ENCODE results near the gene RNF212B. TPM values are rescaled to one million over a fixed set of nuclear protein-coding genes. Genes with fewer than 3 reads are reported as not detected.
"Not testable (repeated sequence)": the region's sequence is repeated elsewhere in the genome, so short reads cannot be mapped to it uniquely, and the experiment has no call there.

The RNF212B gene
- total and polyA plus RNA-seq, 5 donors from 2014 or later, result not detected

DNA sequence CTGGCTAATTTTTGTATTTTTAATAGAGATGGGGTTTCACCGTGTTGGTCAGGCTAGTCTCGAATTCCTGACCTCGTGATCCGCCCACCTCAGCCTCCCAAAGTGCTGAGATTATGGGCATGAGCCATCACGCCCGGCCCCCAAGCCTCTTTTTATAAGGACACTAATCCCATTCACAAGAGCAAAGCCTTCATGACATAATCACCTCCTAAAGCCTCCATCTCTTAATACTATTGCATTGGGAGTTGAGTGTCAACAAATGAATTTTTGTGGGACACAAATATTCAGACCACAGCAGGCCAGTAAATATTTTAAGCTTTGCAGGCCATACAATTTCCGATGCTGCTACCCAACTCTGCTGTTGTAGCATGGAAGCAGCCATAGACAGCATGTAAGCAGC, 10.9 kb downstream of the RNF212B start:
- Histone ChIP-seq H3K27ac (ENCODE audit: insufficient read depth, low read length, poor library complexity, severe bottlenecking) (no peak overlapping the region), H3K27me3 (ENCODE audit: control insufficient read depth, insufficient read depth, low read length) (peaks cover 2% of the 10 kb centered on the region), H3K4me1 (ENCODE audit: control insufficient read depth, insufficient read depth, low read length, poor library complexity, severe bottlenecking) (no peaks in the 10 kb centered on the region), H3K4me3 (ENCODE audit: low read depth, low read length) (no peak overlapping the region), H3K9me3 (ENCODE audit: control insufficient read depth in 2 of 2, low read length in 2 of 2) (no peaks in the 10 kb centered on the region), H3K36me3 (ENCODE audit: control insufficient read depth, insufficient read depth, low read length) (no peaks in the 10 kb centered on the region)
- no peak overlapping the region for H3K27ac Mint-ChIP-seq
- no peaks in the 10 kb centered on the region for H3K9me3 Mint-ChIP-seq
- H3K4me3 Mint-ChIP-seq, result no peak overlapping the region
- H3K27me3 Mint-ChIP-seq, result peaks cover 34% of the 10 kb centered on the region
- H3K4me1 Mint-ChIP-seq, result no peaks in the 10 kb centered on the region
- no peaks in the 10 kb centered on the region for H3K36me3 Mint-ChIP-seq
- ATAC-seq (ENCODE audit: low read depth in 2 of 2) (no peak), DNase-seq (no peak)

DNA sequence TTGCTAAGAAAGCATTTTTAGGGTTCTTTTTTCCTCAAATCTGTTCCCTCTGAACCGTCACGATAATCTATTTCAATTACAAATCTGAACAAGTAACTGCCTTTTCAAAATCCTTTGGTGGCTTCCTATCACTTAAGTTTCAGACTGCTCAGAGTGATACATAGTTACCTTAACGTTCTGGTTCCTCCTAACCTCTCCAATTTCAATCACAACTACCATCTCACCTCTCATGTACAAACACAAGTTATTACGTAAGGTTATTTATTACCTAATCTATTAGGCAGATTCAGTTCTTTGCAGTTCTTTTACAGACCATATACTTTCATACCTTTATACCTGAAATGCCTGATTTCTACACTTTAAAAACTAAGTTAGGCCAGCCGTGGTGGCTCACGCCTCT, 12.1 kb downstream of the RNF212B start:
- H3K27me3 Mint-ChIP-seq, result peaks cover 34% of the 10 kb centered on the region
- Histone ChIP-seq H3K27ac (ENCODE audit: insufficient read depth, low read length, poor library complexity, severe bottlenecking) (no peak overlapping the region), H3K9me3 (ENCODE audit: control insufficient read depth in 2 of 2, low read length in 2 of 2) (no peaks in the 10 kb centered on the region), H3K27me3 (ENCODE audit: control insufficient read depth, insufficient read depth, low read length) (peaks cover 2% of the 10 kb centered on the region), H3K4me1 (ENCODE audit: control insufficient read depth, insufficient read depth, low read length, poor library complexity, severe bottlenecking) (no peaks in the 10 kb centered on the region), H3K36me3 (ENCODE audit: control insufficient read depth, insufficient read depth, low read length) (no peaks in the 10 kb centered on the region), H3K4me3 (ENCODE audit: low read depth, low read length) (no peak overlapping the region)
- no peak for DNase-seq
- no peak overlapping the region for H3K4me3 Mint-ChIP-seq
- no peaks in the 10 kb centered on the region for H3K9me3 Mint-ChIP-seq
- H3K36me3 Mint-ChIP-seq, result no peaks in the 10 kb centered on the region
- no peaks in the 10 kb centered on the region for H3K4me1 Mint-ChIP-seq
- no peak for ATAC-seq (ENCODE audit: low read depth in 2 of 2)
- H3K27ac Mint-ChIP-seq, result no peak overlapping the region

DNA sequence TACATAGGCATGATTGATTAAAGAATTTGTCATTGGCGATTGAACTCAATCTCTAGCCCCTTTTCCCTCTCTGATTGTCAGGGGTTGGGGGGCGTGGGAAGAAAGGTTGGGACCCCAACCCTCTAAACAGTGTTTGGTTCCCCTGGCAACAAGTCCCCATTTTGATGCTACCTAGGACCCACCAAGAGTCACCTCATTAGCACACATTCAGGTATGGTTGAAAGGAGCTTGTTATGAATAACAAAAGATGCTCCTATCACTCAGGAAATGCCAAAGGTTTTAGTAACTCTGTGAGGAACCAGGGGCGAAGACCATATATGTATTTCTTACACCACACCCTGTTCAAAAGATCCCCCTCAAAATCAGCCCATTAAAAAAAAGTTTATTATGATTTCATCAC, 14.3 kb downstream of the RNF212B start:
- Histone ChIP-seq H3K27me3 (ENCODE audit: control insufficient read depth, insufficient read depth, low read length) (peaks cover 4% of the 10 kb centered on the region), H3K4me3 (ENCODE audit: low read depth, low read length) (no peak overlapping the region), H3K36me3 (ENCODE audit: control insufficient read depth, insufficient read depth, low read length) (no peaks in the 10 kb centered on the region), H3K9me3 (ENCODE audit: control insufficient read depth in 2 of 2, low read length in 2 of 2) (no peaks in the 10 kb centered on the region), H3K27ac (ENCODE audit: insufficient read depth, low read length, poor library complexity, severe bottlenecking) (no peak overlapping the region), H3K4me1 (ENCODE audit: control insufficient read depth, insufficient read depth, low read length, poor library complexity, severe bottlenecking) (no peaks in the 10 kb centered on the region)
- no peaks in the 10 kb centered on the region for H3K9me3 Mint-ChIP-seq
- no peak for ATAC-seq (ENCODE audit: low read depth in 2 of 2)
- H3K27me3 Mint-ChIP-seq, result peaks cover 27% of the 10 kb centered on the region
- no peaks in the 10 kb centered on the region for H3K36me3 Mint-ChIP-seq
- no peak overlapping the region for H3K27ac Mint-ChIP-seq
- no peak for DNase-seq
- no peaks in the 10 kb centered on the region for H3K4me1 Mint-ChIP-seq
- H3K4me3 Mint-ChIP-seq, result no peak overlapping the region

DNA sequence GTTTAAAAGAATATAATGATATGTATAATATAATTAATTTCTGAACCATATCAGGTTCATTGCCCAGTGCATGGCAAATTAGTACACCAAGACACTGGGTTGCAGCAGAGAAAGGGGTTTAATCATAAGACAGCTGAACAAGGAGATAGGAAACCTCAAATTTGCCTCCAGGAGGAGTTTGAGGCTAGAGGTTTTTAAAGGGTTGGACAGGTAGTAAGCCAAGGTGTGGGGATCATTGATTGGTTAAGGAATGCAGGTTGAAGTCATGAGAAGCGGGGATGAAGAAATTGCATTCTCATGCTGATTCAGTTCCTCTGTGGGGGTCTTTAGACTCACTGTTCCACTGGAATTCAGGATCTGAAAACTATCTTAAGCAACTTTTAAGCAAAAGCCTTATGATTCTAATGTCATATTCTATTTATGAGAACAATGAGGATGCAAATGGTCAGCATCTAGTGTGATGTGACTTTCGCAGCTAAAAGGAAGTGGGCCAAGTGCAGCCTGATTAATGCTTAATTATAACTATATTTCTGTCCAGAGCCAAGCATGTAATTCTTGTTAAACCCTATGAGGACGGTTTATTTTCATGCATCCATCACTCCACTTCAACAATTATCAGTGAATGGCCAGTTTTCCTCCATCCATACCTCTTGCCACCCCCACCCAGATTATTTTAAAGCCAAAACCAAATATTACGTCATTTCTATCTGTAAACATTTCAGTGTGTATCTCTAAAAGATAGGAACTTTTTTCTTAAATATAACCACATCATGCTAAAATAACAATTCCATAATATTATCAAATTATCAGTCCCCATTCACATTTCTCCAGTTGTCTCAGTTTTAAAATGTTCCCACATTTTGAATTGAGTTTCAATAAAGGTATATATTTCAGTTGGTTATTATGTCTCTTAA, 14.9 kb downstream of the RNF212B start:
- Mint-ChIP-seq H3K9me3 (no peaks in the 10 kb centered on the region), H3K4me1 (no peaks in the 10 kb centered on the region), H3K4me3 (no peak overlapping the region), H3K27ac (no peak overlapping the region), H3K27me3 (peaks cover 30% of the 10 kb centered on the region), H3K36me3 (no peaks in the 10 kb centered on the region)
- ATAC-seq (ENCODE audit: low read depth in 2 of 2) (no peak), DNase-seq (no peak)
- H3K27ac ChIP-seq (ENCODE audit: insufficient read depth, low read length, poor library complexity, severe bottlenecking), result no peak overlapping the region
- peaks cover 4% of the 10 kb centered on the region for H3K27me3 ChIP-seq (ENCODE audit: control insufficient read depth, insufficient read depth, low read length)
- H3K36me3 ChIP-seq (ENCODE audit: control insufficient read depth, insufficient read depth, low read length), result no peaks in the 10 kb centered on the region
- H3K9me3 ChIP-seq (ENCODE audit: control insufficient read depth in 2 of 2, low read length in 2 of 2), result no peaks in the 10 kb centered on the region
- no peaks in the 10 kb centered on the region for H3K4me1 ChIP-seq (ENCODE audit: control insufficient read depth, insufficient read depth, low read length, poor library complexity, severe bottlenecking)
- no peak overlapping the region for H3K4me3 ChIP-seq (ENCODE audit: low read depth, low read length)

DNA sequence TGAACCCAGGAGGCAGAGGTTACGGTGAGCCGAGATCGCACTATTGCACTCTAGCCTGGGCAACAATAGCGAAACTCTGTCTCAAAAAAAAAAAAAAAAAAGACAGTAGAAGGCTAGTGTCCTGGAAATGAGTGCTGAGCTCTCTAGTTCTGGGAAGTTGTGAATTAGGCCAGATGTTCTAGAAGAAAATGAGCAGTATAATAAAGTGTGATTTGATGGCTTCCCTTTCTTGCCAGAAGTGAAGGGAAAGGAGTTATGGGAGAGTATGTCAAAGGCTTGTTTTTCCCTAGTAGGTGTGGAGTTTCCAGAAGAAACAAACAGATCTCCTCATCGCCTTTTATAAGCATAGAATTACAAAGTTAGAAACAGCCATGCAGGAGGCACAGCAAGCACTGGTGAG, 20.5 kb downstream of the RNF212B start:
- H3K36me3 Mint-ChIP-seq, result no peaks in the 10 kb centered on the region
- H3K4me1 Mint-ChIP-seq, result no peaks in the 10 kb centered on the region
- peaks cover 40% of the 10 kb centered on the region for H3K27me3 Mint-ChIP-seq

DNA sequence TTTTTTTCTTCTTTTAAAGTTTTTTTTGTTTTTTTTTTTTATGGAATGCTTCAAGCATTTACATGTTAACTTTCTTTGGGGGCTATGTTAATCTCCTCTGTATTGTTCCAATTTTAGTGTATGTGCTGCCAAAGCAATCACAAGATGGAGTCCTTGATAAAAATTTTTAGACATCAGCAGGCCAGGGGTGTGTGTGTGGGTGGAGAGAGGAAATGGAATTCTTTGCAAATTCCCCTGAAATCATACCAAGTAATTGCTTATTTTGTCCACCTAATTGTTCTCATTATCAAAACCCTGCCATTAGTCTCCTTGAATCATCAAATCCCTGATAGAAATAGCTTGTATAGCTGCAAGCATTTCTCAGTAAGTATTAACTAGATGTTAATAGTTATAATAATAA, 21.7 kb downstream of the RNF212B start:
- Mint-ChIP-seq H3K27ac (no peak overlapping the region), H3K27me3 (peaks cover 46% of the 10 kb centered on the region)
- no peak for ATAC-seq (ENCODE audit: low read depth in 2 of 2)

More for the DNA sequence above, 20.5 kb downstream of the RNF212B start:
- Histone ChIP-seq H3K9me3 (ENCODE audit: control insufficient read depth in 2 of 2, low read length in 2 of 2) (no peaks in the 10 kb centered on the region), H3K4me1 (ENCODE audit: control insufficient read depth, insufficient read depth, low read length, poor library complexity, severe bottlenecking) (no peaks in the 10 kb centered on the region), H3K36me3 (ENCODE audit: control insufficient read depth, insufficient read depth, low read length) (no peaks in the 10 kb centered on the region), H3K4me3 (ENCODE audit: low read depth, low read length) (no peak overlapping the region), H3K27ac (ENCODE audit: insufficient read depth, low read length, poor library complexity, severe bottlenecking) (no peak overlapping the region), H3K27me3 (ENCODE audit: control insufficient read depth, insufficient read depth, low read length) (peaks cover 20% of the 10 kb centered on the region)
- H3K27ac Mint-ChIP-seq, result no peak overlapping the region
- DNase-seq (no peak), ATAC-seq (ENCODE audit: low read depth in 2 of 2) (no peak)
- H3K4me3 Mint-ChIP-seq, result no peak overlapping the region
- no peaks in the 10 kb centered on the region for H3K9me3 Mint-ChIP-seq

DNA sequence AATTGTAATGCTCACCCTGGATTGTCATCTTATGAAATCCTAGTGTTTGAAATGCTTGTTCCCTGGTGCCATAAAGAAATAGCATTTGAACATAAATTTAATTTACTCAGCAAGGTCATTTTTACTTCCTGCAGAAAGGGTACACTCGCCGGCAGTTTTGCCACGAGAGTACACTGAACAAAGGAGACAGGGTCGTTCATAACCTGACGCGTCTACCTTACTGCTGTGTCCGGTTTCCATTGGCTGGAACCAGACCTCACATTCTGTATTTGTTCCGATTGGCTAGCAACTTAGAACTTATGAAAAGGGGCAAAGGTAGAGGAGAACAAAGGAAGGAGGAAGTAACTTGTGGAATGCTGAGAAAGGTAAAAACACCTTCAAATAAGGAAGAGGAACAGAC, 23.1 kb downstream of the RNF212B start:
- H3K9me3 ChIP-seq (ENCODE audit: control insufficient read depth in 2 of 2, low read length in 2 of 2); H3K9me3 Mint-ChIP-seq; H3K36me3 Mint-ChIP-seq; H3K4me3 ChIP-seq (ENCODE audit: low read depth, low read length); H3K27ac ChIP-seq (ENCODE audit: insufficient read depth, low read length, poor library complexity, severe bottlenecking); H3K27ac Mint-ChIP-seq; H3K4me3 Mint-ChIP-seq; DNase-seq; H3K4me1 Mint-ChIP-seq; H3K36me3 ChIP-seq (ENCODE audit: control insufficient read depth, insufficient read depth, low read length); ATAC-seq (ENCODE audit: low read depth in 2 of 2); H3K4me1 ChIP-seq (ENCODE audit: control insufficient read depth, insufficient read depth, low read length, poor library complexity, severe bottlenecking): not testable (repeated sequence)
- peaks cover 17% of the 10 kb centered on the region for H3K27me3 ChIP-seq (ENCODE audit: control insufficient read depth, insufficient read depth, low read length)
- H3K27me3 Mint-ChIP-seq, result peaks cover 57% of the 10 kb centered on the region

More for the DNA sequence above, 21.7 kb downstream of the RNF212B start:
- no peaks in the 10 kb centered on the region for H3K36me3 ChIP-seq (ENCODE audit: control insufficient read depth, insufficient read depth, low read length)
- H3K9me3 Mint-ChIP-seq, result no peaks in the 10 kb centered on the region
- H3K27me3 ChIP-seq (ENCODE audit: control insufficient read depth, insufficient read depth, low read length), result peaks cover 20% of the 10 kb centered on the region
- H3K4me3 ChIP-seq (ENCODE audit: low read depth, low read length), result no peak overlapping the region
- H3K4me1 ChIP-seq (ENCODE audit: control insufficient read depth, insufficient read depth, low read length, poor library complexity, severe bottlenecking), result no peaks in the 10 kb centered on the region
- no peaks in the 10 kb centered on the region for H3K9me3 ChIP-seq (ENCODE audit: control insufficient read depth in 2 of 2, low read length in 2 of 2)
- no peak overlapping the region for H3K27ac ChIP-seq (ENCODE audit: insufficient read depth, low read length, poor library complexity, severe bottlenecking)
- DNase-seq, result no peak
- H3K4me1 Mint-ChIP-seq, result no peaks in the 10 kb centered on the region
- no peak overlapping the region for H3K4me3 Mint-ChIP-seq
- no peaks in the 10 kb centered on the region for H3K36me3 Mint-ChIP-seq

DNA sequence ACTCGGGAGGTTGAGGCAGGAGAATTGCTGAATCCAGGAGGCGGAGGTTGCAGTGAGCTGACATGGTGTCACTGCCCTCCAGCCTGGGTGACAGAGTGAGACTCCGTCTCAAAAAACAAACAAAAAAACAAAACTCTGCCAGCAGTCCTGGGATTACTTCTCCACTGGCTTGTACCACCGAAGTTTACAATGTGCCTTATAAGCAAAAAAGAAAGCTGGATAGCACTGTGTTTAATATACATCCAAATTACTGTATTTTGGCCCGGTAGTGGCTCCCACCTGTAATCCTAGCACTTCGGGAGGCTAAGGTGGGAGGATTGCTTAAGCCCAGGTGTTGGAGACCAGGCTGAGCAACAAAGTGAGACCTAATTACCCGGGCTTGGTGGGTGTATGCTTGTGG, 31.5 kb downstream of the RNF212B start:
- Mint-ChIP-seq H3K36me3 (no peaks in the 10 kb centered on the region), H3K27ac (no peak overlapping the region), H3K4me1 (peaks cover 0 to 3% (median 0%) of the 10 kb centered on the region in 4 donors), H3K9me3 (no peaks in the 10 kb centered on the region), H3K27me3 (peaks cover 14% of the 10 kb centered on the region), H3K4me3 (no peak overlapping the region)
- Histone ChIP-seq H3K36me3 (ENCODE audit: control insufficient read depth, insufficient read depth, low read length) (no peaks in the 10 kb centered on the region), H3K9me3 (ENCODE audit: control insufficient read depth in 2 of 2, low read length in 2 of 2) (no peaks in the 10 kb centered on the region), H3K27ac (ENCODE audit: insufficient read depth, low read length, poor library complexity, severe bottlenecking) (no peak overlapping the region), H3K27me3 (ENCODE audit: control insufficient read depth, insufficient read depth, low read length) (peaks cover 2% of the 10 kb centered on the region), H3K4me1 (ENCODE audit: control insufficient read depth, insufficient read depth, low read length, poor library complexity, severe bottlenecking) (no peaks in the 10 kb centered on the region), H3K4me3 (ENCODE audit: low read depth, low read length) (no peak overlapping the region)
- no peak for ATAC-seq (ENCODE audit: low read depth in 2 of 2)
- no peak for DNase-seq

Measured in CD4-positive, CD25-positive, alpha-beta regulatory T cell (primary cell).